Brain microvascular endothelial cell (primary cell): ENCODE results near the gene TRIM16.
"Not testable (repeated sequence)": the region's sequence is repeated elsewhere in the genome, so short reads cannot be mapped to it uniquely, and the experiment has no call there.

Experiments used
- DNase-seq: peaks from one replicate; pipeline ENCODE4 v3.0.0-alpha.2; 2020
- H3K27ac ChIP-seq: fragments of 250-450 bp; sonication (Bioruptor Pico); 2 replicates; pipeline ENCODE4 v1.5.1; 2020; ENCODE audit warnings: mild to moderate bottlenecking, moderate library complexity
- H3K27me3 ChIP-seq: fragments of 250-450 bp; sonication (Bioruptor Pico); replicated peaks from 2 replicates; pipeline ENCODE4 v1.5.1; 2020; ENCODE audit warnings: mild to moderate bottlenecking
- H3K36me3 ChIP-seq: fragments of 250-450 bp; sonication (Bioruptor Pico); replicated peaks from 2 replicates; pipeline ENCODE4 v1.5.1; 2020; ENCODE audit warnings: mild to moderate bottlenecking
- H3K4me3 ChIP-seq: 2 replicates; pipeline ENCODE4 v1.5.1; 2011; ENCODE audit warnings: low read depth, mild to moderate bottlenecking, control low read depth, low read length, moderate library complexity
- in situ Hi-C: cut with HindIII; loops from 2 replicates; pipeline ENCODE4 v1.10.0; 2017; ENCODE audit warnings: low sequenced_read_pairs, low pct_ligation_motif_present
- TF ChIP-seq, protein P1 (sequence below): IDR thresholded peaks from 2 replicates; pipeline ENCODE4 v1.5.1; 2011; ENCODE audit warnings: low read depth, mild to moderate bottlenecking, moderate library complexity, low read length, control low read depth, inconsistent platforms; ENCODE audit errors: missing control alignments

Gene TRIM16

DNA sequence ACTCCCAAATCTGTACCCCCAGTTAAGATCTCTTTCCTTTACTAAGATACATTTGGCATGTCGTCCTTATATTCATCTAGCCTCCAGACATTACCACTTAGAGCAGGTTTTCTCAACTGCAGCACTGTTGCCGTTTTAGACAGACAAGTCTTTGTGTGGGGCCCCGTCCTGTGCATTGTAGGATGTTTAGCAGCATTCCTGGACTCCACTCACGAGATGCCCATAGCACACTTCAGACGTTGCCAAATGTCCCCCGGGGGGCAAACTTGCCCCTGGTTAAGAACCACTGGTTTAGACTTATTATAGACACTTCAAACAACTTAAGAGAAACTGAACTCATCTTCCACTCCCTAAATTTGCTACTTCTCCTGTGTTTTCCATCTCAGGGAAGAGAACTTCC, 8.1 kb downstream of the TRIM16 start:
- H3K36me3 ChIP-seq, DNase-seq, H3K27me3 ChIP-seq, H3K27ac ChIP-seq, H3K4me3 ChIP-seq, in situ Hi-C loops: not testable (repeated sequence)

DNA sequence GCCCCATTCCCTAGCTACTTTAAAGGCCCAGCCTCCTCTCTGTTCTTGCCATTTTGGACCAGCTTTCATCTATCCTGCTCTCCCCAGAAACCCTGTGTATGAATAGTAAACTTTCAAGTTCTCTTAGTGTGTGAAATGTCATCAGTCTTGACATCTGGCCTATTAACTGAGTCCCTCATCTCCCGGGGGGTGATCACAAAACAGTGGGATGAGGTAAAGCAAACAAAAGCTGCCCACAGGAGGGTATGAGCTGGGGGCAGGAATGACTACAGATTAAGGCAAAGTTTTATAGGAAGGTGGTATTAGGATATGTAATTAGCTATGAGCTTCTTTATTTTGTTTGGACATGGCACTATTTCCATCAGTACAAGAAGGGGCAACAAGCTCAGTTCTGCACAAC, 9.5 kb downstream of the TRIM16 start:
- in situ Hi-C loops, H3K4me3 ChIP-seq, H3K36me3 ChIP-seq, H3K27me3 ChIP-seq, DNase-seq, H3K27ac ChIP-seq: not testable (repeated sequence)

DNA sequence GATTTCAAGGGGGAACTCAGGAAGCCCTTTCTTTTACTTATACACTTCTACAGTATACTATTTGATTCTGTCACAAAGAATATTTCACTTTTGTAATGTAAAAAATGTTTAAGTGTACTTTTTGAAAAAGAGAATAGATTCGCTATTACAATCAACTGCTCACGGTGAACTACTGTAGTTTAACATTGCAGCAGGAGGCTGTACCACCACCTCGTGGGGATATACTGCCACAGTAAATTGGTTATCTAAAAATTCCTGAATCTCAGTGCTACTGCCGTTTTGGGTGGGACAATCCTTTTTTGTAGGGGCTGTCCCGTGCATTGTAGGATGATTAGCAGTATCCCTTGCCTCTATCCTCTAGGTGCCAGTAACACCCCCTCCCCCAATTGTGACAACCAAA, 14.6 kb downstream of the TRIM16 start:
- in situ Hi-C loops, H3K4me3 ChIP-seq, DNase-seq, H3K27ac ChIP-seq, H3K36me3 ChIP-seq, H3K27me3 ChIP-seq: not testable (repeated sequence)

DNA sequence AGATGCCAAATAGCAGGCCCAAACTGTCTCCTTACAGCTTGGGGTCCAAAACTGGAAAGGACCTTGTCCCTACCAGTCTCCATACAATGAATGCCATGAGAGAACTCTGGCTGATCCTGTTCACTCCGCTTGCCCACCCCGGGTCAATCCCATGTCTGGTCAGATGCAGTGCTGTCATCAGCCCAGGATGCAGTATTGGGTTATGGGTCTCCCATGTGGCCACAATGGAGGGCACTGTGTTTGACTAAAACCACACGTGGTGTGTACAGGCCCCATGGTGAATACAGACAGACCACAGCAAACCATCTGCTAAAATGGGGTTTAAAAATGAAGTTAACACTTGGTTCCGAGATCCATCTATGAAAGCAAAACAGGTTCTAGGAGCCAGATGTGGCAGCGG, 20.4 kb downstream of the TRIM16 start:
- DNase-seq: no peak
- TF ChIP-seq, protein P1, sequence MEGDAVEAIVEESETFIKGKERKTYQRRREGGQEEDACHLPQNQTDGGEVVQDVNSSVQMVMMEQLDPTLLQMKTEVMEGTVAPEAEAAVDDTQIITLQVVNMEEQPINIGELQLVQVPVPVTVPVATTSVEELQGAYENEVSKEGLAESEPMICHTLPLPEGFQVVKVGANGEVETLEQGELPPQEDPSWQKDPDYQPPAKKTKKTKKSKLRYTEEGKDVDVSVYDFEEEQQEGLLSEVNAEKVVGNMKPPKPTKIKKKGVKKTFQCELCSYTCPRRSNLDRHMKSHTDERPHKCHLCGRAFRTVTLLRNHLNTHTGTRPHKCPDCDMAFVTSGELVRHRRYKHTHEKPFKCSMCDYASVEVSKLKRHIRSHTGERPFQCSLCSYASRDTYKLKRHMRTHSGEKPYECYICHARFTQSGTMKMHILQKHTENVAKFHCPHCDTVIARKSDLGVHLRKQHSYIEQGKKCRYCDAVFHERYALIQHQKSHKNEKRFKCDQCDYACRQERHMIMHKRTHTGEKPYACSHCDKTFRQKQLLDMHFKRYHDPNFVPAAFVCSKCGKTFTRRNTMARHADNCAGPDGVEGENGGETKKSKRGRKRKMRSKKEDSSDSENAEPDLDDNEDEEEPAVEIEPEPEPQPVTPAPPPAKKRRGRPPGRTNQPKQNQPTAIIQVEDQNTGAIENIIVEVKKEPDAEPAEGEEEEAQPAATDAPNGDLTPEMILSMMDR: no peak
- Histone ChIP-seq H3K27ac (no peak overlapping the region), H3K27me3 (no peaks in the 10 kb centered on the region), H3K36me3 (no peaks in the 10 kb centered on the region), H3K4me3 (no peak overlapping the region)
- in situ Hi-C loops: no loop called here

DNA sequence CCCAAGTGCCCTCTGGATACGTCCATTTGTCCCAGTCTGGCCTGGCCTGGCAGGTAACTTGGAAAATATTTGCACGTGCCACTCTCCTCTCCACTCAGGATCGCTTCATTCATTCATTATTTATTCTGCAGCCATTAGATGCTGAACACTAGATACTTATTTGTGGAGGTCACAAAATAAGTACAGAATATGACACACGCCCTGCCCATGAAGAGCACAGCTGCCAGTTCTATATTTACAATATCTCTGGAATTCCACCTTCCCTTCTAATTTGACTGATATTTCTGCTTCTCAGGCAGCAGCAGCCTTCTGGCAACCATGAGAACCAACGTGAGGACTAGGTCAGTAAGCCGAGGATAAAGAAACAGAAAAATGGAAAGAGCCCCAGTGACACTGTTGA, 20.9 kb downstream of the TRIM16 start:
- in situ Hi-C loops: no loop called here
- TF ChIP-seq, protein P1: no peak
- no peak for DNase-seq
- Histone ChIP-seq H3K27me3 (no peaks in the 10 kb centered on the region), H3K4me3 (no peak overlapping the region), H3K27ac (no peak overlapping the region), H3K36me3 (no peaks in the 10 kb centered on the region)

DNA sequence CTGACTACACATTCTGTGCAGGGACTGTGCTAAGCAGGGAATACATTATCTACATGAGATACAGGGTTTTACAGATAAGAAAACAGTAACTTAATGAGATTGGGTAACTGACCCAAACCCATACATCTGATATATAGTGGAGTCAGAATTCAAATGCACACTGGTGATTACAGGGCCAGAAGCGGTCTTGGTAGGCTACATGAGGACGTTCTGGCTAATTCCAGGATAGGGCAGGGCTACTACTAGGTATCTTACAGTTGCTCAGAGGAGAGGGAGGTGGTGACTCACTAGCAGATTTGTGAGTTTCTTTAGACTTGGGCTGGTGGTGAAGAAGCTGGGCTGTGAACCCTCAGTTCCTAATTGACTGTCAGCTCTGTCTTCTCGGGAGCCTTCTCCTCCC, 21.4 kb downstream of the TRIM16 start:
- Histone ChIP-seq H3K27ac (no peak overlapping the region), H3K36me3 (no peaks in the 10 kb centered on the region), H3K4me3 (no peak overlapping the region), H3K27me3 (no peaks in the 10 kb centered on the region)
- TF ChIP-seq, protein P1: no peak
- DNase-seq: no peak
- in situ Hi-C loops: no loop called here

DNA sequence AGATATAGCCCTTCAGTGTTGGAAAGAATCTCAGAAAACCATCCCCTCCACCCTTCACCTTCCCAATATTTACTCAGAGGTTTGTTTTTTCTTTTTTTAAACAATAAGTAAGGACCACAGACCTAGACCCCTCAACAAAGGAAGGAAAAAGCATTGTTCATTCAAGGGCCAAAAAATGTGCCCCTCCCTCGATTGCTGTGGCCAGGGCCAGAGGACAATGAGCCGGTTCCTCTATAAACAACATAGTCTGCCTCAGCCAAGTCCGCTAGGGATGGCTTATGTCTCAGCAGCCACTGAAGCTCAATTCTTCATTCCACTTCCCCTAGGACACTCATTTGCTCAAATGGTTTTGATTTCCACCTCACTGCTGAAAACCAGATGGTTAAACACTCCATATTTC, 24.0 kb downstream of the TRIM16 start:
- Histone ChIP-seq H3K27ac (no peak overlapping the region), H3K27me3 (no peaks in the 10 kb centered on the region), H3K36me3 (no peaks in the 10 kb centered on the region), H3K4me3 (no peak overlapping the region)
- in situ Hi-C loops: no loop called here
- TF ChIP-seq, protein P1: no peak
- DNase-seq: no peak

DNA sequence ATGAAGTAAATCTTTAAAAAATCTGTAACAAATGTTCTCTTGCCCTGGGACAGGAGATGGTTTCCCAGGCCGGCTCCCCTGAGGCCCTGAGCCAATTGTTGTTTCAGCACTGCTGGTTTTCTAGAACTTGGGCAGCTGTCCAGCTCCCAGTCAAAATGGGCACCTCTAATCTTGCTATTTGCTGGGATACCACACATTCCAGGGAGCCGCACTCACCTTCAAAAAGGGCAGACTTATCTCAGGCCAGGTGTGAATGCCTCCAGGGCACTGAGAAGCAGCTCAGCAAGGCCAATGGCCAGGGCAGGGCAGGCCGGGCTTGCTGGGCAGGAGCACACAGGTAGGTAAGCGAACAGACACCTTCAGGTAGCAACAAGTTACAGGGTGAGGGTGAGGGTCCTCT, 24.4 kb downstream of the TRIM16 start:
- in situ Hi-C loops: no loop called here
- TF ChIP-seq, protein P1: no peak
- Histone ChIP-seq H3K27ac (no peak overlapping the region), H3K36me3 (no peaks in the 10 kb centered on the region), H3K27me3 (no peaks in the 10 kb centered on the region), H3K4me3 (no peak overlapping the region)
- DNase-seq: no peak
